ENCODE measurements around the gene AEBP1.

- TF ChIP-seq, protein P1, sequence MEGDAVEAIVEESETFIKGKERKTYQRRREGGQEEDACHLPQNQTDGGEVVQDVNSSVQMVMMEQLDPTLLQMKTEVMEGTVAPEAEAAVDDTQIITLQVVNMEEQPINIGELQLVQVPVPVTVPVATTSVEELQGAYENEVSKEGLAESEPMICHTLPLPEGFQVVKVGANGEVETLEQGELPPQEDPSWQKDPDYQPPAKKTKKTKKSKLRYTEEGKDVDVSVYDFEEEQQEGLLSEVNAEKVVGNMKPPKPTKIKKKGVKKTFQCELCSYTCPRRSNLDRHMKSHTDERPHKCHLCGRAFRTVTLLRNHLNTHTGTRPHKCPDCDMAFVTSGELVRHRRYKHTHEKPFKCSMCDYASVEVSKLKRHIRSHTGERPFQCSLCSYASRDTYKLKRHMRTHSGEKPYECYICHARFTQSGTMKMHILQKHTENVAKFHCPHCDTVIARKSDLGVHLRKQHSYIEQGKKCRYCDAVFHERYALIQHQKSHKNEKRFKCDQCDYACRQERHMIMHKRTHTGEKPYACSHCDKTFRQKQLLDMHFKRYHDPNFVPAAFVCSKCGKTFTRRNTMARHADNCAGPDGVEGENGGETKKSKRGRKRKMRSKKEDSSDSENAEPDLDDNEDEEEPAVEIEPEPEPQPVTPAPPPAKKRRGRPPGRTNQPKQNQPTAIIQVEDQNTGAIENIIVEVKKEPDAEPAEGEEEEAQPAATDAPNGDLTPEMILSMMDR (IDR thresholded peaks at IDR 0.05): no peak
- TF ChIP-seq POLR2A (IDR thresholded peaks at IDR 0.05): no peak
Observed at GRCh38 chr7:44097064-44097932, 6.8 kb upstream of the AEBP1 start.
